ENCODE measurements around the gene STX12. TPM values are rescaled to one million over a fixed set of nuclear protein-coding genes. Genes with fewer than 3 reads are reported as not detected.
A peak's percentile ranks its signal among the peaks of the same experiment; 100 is the strongest.
"Not testable (repeated sequence)": the region's sequence is repeated elsewhere in the genome, so short reads cannot be mapped to it uniquely, and the experiment has no call there.

Gene STX12
- total RNA-seq, 4 donors from 2014 or later: 58.7 to 115 (median 69.8) TPM

GRCh38 chr1:27849951-27850350, 76.9 kb downstream of the STX12 start:
- intact Hi-C loops (cut with DNase I; ENCODE audit: low total_unique reads): loop anchor here (10.0 kb wide), 1 partner anchor 125 kb away; no protein-coding TSS in a partner anchor
- TF ChIP-seq CTCF (IDR thresholded peaks at IDR 0.05) (no peak), POLR2A (IDR thresholded peaks at IDR 0.05) (no peak)
- peak in 1 of 2 donors; percentile 32 for DNase-seq (ENCODE audit: low spot score in 2 of 2)
- no peak overlapping the region for H3K4me3 ChIP-seq (ENCODE audit: low read depth, poor library complexity, severe bottlenecking)
- WGBS, 2 donors: 95% methylated on average over 7 of the region's 7 CpGs

- peak in 1 of 2 donors; percentile 0 for DNase-seq (ENCODE audit: low spot score in 2 of 2)
- WGBS, 2 donors: 86 to 87% methylated on average over 6 of the region's 6 CpGs
- intact Hi-C loops (cut with DNase I; ENCODE audit: low total_unique reads): loop anchor here (10.0 kb wide), 1 partner anchor 120 kb away; no protein-coding TSS in a partner anchor
- H3K4me3 ChIP-seq (ENCODE audit: low read depth, poor library complexity, severe bottlenecking): no peak overlapping the region
- TF ChIP-seq CTCF (IDR thresholded peaks at IDR 0.05) (no peak), POLR2A (IDR thresholded peaks at IDR 0.05) (no peak)
Observed at GRCh38 chr1:27855085-27855484, 82.1 kb downstream of the STX12 start.

- WGBS, 2 donors: 62 to 66% methylated on average over 12 of the region's 12 CpGs
- intact Hi-C loops (cut with DNase I; ENCODE audit: low total_unique reads): loop anchor here (10.0 kb wide), 1 partner anchor 118 kb away; no protein-coding TSS in a partner anchor
Observed at GRCh38 chr1:27856561-27857343, 83.7 kb downstream of the STX12 start.

GRCh38 chr1:27857552-27857951, 84.5 kb downstream of the STX12 start:
- WGBS, 2 donors: 79 to 83% methylated on average over 11 of the region's 11 CpGs
- peak in 1 of 2 donors; percentile 56 for DNase-seq (ENCODE audit: low spot score in 2 of 2)
- intact Hi-C loops (cut with DNase I; ENCODE audit: low total_unique reads): loop anchor here (10.0 kb wide), 1 partner anchor 117 kb away; no protein-coding TSS in a partner anchor
- H3K4me3 ChIP-seq (ENCODE audit: low read depth, poor library complexity, severe bottlenecking): not testable (repeated sequence)

More at GRCh38 chr1:27856561-27857343, 83.7 kb downstream of the STX12 start:
- TF ChIP-seq POLR2A (IDR thresholded peaks at IDR 0.05) (no peak), CTCF (IDR thresholded peaks at IDR 0.05) (no peak)
- peak in 1 of 2 donors; percentile 75 for DNase-seq (ENCODE audit: low spot score in 2 of 2)
- H3K4me3 ChIP-seq (ENCODE audit: low read depth, poor library complexity, severe bottlenecking): no peak overlapping the region

- intact Hi-C loops (cut with DNase I; ENCODE audit: low total_unique reads): loop anchor here (10.0 kb wide), 1 partner anchor 116 kb away; no protein-coding TSS in a partner anchor
- TF ChIP-seq POLR2A (IDR thresholded peaks at IDR 0.05) (no peak), CTCF (IDR thresholded peaks at IDR 0.05) (peak in 1 of 3 donors; percentile 77)
- DNase-seq (ENCODE audit: low spot score in 2 of 2): peak; percentile 81 to 96
- H3K4me3 ChIP-seq (ENCODE audit: low read depth, poor library complexity, severe bottlenecking): no peak overlapping the region
- 33 to 37% methylated on average over 10 of the region's 10 CpGs for WGBS, 2 donors
Observed at GRCh38 chr1:27858072-27858948, 85.3 kb downstream of the STX12 start.

Measured in lower leg skin (tissue), 4 donors.